ENCODE data around the gene LANCL2.

DNA sequence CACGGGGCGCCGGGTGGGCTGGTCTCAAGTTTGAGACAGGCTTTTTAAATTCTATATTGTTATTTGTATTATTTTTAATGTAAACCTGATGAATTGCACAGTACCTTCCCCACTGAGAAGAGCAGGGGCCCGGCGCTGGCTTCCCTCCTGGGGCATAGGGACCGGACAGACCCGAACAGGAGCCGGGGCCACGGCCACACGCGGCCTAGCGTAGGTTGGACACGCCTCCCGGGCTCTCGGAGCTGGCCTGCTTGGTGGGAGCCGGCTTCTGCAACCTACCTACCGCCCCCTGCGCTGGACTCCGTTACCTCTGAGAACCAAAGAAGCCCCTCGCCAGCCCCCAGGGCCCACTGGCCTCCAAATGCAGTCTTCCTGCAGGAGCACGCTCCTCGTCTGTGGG, 19.8 kb upstream of the LANCL2 start:
- TF ChIP-seq EZH2phosphoT487 (IDR thresholded peaks at IDR 0.05; ENCODE audit: insufficient read depth, low read depth), result no peak
- TF ChIP-seq EZH2 (IDR thresholded peaks at IDR 0.05; ENCODE audit: insufficient read depth, poor library complexity, severe bottlenecking), result no peak

All from GM23248 (cell line).